Stomach (tissue), 4 donors: ENCODE data around the gene CCDC30.

Source experiments
- POLR2A ChIP-seq, 4 donors: fragments of 450-650 bp; IDR thresholded peaks; one replicate each; pipeline ENCODE4 v1.6.1; 2016; ENCODE audit warnings: antibody characterized with exemption in 4 of 4, control low read depth in 2 of 4, mild to moderate bottlenecking in 1 of 4, moderate library complexity in 1 of 4
- POLR2AphosphoS5 ChIP-seq, 3 donors: sonication (generic); formaldehyde crosslinking; IDR thresholded peaks; one replicate each; pipeline ENCODE4 v1.6.1; 2016; ENCODE audit warnings: antibody characterized with exemption in 3 of 3
- TF ChIP-seq, protein P1 (sequence below), 7 experiments: fragments of 450-650 bp in 4 of 7; fragments of 200-600 bp in 3 of 7; sonication (generic) in 3 of 7; IDR thresholded peaks; one replicate each; pipeline ENCODE4 v1.5.1; 2016 to 2019; ENCODE audit warnings: antibody characterized with exemption in 7 of 7, control low read depth in 2 of 7, mild to moderate bottlenecking in 1 of 7

DNA sequence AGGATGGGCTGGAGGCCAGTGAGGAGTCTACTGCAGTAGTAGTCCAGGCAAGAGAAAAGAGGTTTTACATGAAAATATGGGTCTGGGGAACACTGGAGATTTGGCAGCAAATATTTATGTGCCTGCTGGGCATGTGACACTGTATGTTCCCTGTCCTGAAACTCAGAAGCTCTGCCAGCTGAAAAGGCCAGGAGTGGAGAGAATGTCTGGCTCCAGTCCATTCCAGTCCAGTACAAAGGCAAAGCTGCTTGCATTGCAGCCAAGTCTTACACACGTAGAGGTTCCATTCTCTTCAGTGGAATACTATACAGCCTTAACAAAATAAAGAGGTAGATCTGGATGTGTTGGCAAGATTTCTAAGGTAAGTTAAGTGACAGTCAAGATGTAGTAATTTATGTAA, 211.6 kb downstream of the CCDC30 start:
- no peak for TF ChIP-seq POLR2A (IDR thresholded peaks at IDR 0.05)
- TF ChIP-seq, protein P1, sequence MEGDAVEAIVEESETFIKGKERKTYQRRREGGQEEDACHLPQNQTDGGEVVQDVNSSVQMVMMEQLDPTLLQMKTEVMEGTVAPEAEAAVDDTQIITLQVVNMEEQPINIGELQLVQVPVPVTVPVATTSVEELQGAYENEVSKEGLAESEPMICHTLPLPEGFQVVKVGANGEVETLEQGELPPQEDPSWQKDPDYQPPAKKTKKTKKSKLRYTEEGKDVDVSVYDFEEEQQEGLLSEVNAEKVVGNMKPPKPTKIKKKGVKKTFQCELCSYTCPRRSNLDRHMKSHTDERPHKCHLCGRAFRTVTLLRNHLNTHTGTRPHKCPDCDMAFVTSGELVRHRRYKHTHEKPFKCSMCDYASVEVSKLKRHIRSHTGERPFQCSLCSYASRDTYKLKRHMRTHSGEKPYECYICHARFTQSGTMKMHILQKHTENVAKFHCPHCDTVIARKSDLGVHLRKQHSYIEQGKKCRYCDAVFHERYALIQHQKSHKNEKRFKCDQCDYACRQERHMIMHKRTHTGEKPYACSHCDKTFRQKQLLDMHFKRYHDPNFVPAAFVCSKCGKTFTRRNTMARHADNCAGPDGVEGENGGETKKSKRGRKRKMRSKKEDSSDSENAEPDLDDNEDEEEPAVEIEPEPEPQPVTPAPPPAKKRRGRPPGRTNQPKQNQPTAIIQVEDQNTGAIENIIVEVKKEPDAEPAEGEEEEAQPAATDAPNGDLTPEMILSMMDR (IDR thresholded peaks at IDR 0.05) = no peak
- no peak for TF ChIP-seq POLR2AphosphoS5 (IDR thresholded peaks at IDR 0.05)
